C4-2B (cell line): Measurements from ENCODE around the gene MINDY4.
"Not testable (repeated sequence)": the region's sequence is repeated elsewhere in the genome, so short reads cannot be mapped to it uniquely, and the experiment has no call there.

Source experiments
- H3K27ac ChIP-seq: fragments of 450-650 bp; 2 replicates; pipeline ENCODE4 v1.5.1; 2017
- CTCF ChIP-seq: fragments of 450-650 bp; conservative IDR thresholded peaks from 2 replicates; pipeline ENCODE4 v1.5.1; 2017; ENCODE audit warnings: mild to moderate bottlenecking
- ZFX ChIP-seq: fragments of 450-650 bp; IDR thresholded peaks from 2 replicates; pipeline ENCODE4 v1.6.1; 2017

Gene MINDY4

GRCh38 chr7:30826181-30826580 is 55.0 kb downstream of the MINDY4 start:
- H3K27ac ChIP-seq, result no peak overlapping the region
- no peak for TF ChIP-seq CTCF
- no peak for TF ChIP-seq ZFX

- TF ChIP-seq ZFX (no peak), CTCF (no peak)
- no peak overlapping the region for H3K27ac ChIP-seq
Observed at GRCh38 chr7:30828591-30828990, 57.4 kb downstream of the MINDY4 start.

- TF ChIP-seq ZFX (no peak), CTCF (no peak)
- H3K27ac ChIP-seq, result no peak overlapping the region
Observed at GRCh38 chr7:30829471-30829870, 58.3 kb downstream of the MINDY4 start.

- TF ChIP-seq ZFX, result no peak
- TF ChIP-seq CTCF, result no peak
Observed at GRCh38 chr7:30831227-30831626, 60.0 kb downstream of the MINDY4 start.

GRCh38 chr7:30831936-30832335 is 60.7 kb downstream of the MINDY4 start:
- no peak overlapping the region for H3K27ac ChIP-seq
- TF ChIP-seq ZFX (no peak), CTCF (no peak)

More at GRCh38 chr7:30831227-30831626, 60.0 kb downstream of the MINDY4 start:
- no peak overlapping the region for H3K27ac ChIP-seq

GRCh38 chr7:30834017-30834674 is 62.9 kb downstream of the MINDY4 start:
- not testable (repeated sequence) for H3K27ac ChIP-seq

- TF ChIP-seq ZFX (no peak), CTCF (no peak)
Observed at GRCh38 chr7:30835396-30835915, 64.2 kb downstream of the MINDY4 start.

GRCh38 chr7:30836991-30837390 is 65.8 kb downstream of the MINDY4 start:
- no peak for TF ChIP-seq ZFX
- no peak for TF ChIP-seq CTCF
- H3K27ac ChIP-seq, result no peak overlapping the region

More at GRCh38 chr7:30835396-30835915, 64.2 kb downstream of the MINDY4 start:
- H3K27ac ChIP-seq, result no peak overlapping the region
